Stomach (tissue), 9 donors: ENCODE data around the gene ELF1. TPM values are rescaled to one million over a fixed set of nuclear protein-coding genes. Genes with fewer than 3 reads are reported as not detected.

ENCODE experiments used
- DNase-seq, 2 donors: peaks; one replicate each; pipeline versions ENCODE4 v3.0.0 to v3.0.0-alpha.2; 2013 to 2019
- H3K27ac ChIP-seq, 5 donors: fragments of 200-600 bp in 4 of 5; sonication (generic) in 4 of 5; one replicate each; pipeline ENCODE4 v1.5.1; 2013 to 2019; ENCODE audit warnings: mild to moderate bottlenecking in 1 of 5, moderate library complexity in 1 of 5
- H3K27me3 ChIP-seq, 3 donors: fragments of 200-600 bp; sonication (generic); one replicate each; pipeline ENCODE4 v1.5.1; 2017 to 2019; ENCODE audit warnings: mixed run types in 1 of 3
- H3K36me3 ChIP-seq, 4 donors: fragments of 200-600 bp; sonication (generic); 1 replicate in 3 of 4; 2 replicates in 1 of 4; pipeline ENCODE4 v1.5.1; 2016 to 2019
- H3K4me1 ChIP-seq, 4 donors: fragments of 200-600 bp; sonication (generic); one replicate each; pipeline ENCODE4 v1.5.1; 2016 to 2019
- H3K4me3 ChIP-seq, 4 donors: fragments of 200-600 bp; sonication (generic) in 3 of 4; one replicate each; pipeline ENCODE4 v1.5.1; 2016 to 2019; ENCODE audit warnings: mild to moderate bottlenecking in 1 of 4
- H3K9me3 ChIP-seq, 4 donors: fragments of 200-600 bp; sonication (generic); one replicate each; pipeline ENCODE4 v1.5.1; 2016 to 2019
- CTCF ChIP-seq, 7 experiments: fragments of 450-650 bp in 4 of 7; fragments of 200-600 bp in 3 of 7; sonication (generic) in 3 of 7; IDR thresholded peaks; one replicate each; pipeline ENCODE4 v1.5.1; 2016 to 2019; ENCODE audit warnings: antibody characterized with exemption in 7 of 7, control low read depth in 2 of 7, mild to moderate bottlenecking in 1 of 7
- EP300 ChIP-seq: sonication (generic); formaldehyde crosslinking; IDR thresholded peaks from one replicate; pipeline ENCODE4 v1.6.1; 2017; ENCODE audit warnings: antibody characterized with exemption
- POLR2A ChIP-seq, 4 donors: fragments of 450-650 bp; IDR thresholded peaks; one replicate each; pipeline ENCODE4 v1.6.1; 2016; ENCODE audit warnings: antibody characterized with exemption in 4 of 4, control low read depth in 2 of 4, mild to moderate bottlenecking in 1 of 4, moderate library complexity in 1 of 4
- POLR2AphosphoS5 ChIP-seq, 3 donors: sonication (generic); formaldehyde crosslinking; IDR thresholded peaks; one replicate each; pipeline ENCODE4 v1.6.1; 2016; ENCODE audit warnings: antibody characterized with exemption in 3 of 3
- WGBS, 5 donors: extraction: QIAGEN DNeasy Blood & Tissue Kit in 3 of 5; methylation state at CpG; one replicate each; pipeline versions ENCODE4 v1.1.5 to v1.1.7; 2013 to 2018; 5-methylcytosine and 5-hydroxymethylcytosine counted together
- intact Hi-C: fragments of 100-400 bp; cut with DNase I; formaldehyde crosslinking; loops from one replicate; pipeline ENCODE4 v1.15.1; 2023; ENCODE audit warnings: low total_unique reads
- polyA plus RNA-seq, 3 donors: library from polyadenylated mRNA; stranded (reverse); fragments of 200-250 nt; gene quantifications; one replicate each; pipeline ENCODE4 v1.2.3, GENCODE V29; 2013
- total RNA-seq, 5 donors: library from RNA; depleted of rRNA; stranded (reverse); fragments of >200 nt; gene quantifications; one replicate each; pipeline versions ENCODE4 v1.1.0 to v1.2.3, GENCODE V29; 2014 to 2016
- donor health status: healthy with polysubstance abuse.
- donor health status: Bipolar disorder and iron deficiency.
- donor health status: healthy.

ELF1 gene
- total and polyA plus RNA-seq, 8 donors = 10.9 to 113 (median 36.2) TPM

DNA sequence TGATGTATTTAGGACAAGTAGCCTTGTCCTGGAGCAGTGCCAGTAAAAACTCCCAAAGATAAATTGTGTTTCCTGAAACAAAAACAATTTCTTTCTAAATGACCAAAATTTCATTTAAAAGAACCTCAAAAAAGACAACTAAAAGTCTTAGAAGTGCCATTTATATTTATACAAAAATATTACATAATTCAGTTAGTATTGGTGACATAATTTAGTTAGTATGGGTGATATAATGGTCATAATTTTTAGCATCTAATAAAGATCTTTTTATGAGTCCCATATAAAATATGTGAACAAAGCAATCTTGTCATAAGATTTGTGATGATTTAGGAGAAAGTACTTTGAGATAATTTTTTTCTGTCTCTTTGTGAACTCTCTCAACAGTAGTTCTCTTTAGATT, 76.0 kb downstream of the ELF1 start:
- intact Hi-C loops = no loop called here
- TF ChIP-seq EP300 (no peak), CTCF (IDR thresholded peaks at IDR 0.05) (no peak), POLR2A (IDR thresholded peaks at IDR 0.05) (no peak), POLR2AphosphoS5 (IDR thresholded peaks at IDR 0.05) (no peak)
- no peak for DNase-seq
- Histone ChIP-seq H3K27ac (no peak overlapping the region), H3K4me1 (peaks cover 0 to 5% (median 0%) of the 10 kb centered on the region in 4 donors), H3K27me3 (no peaks in the 10 kb centered on the region), H3K36me3 (peaks cover 22 to 100% (median 95%) of the 10 kb centered on the region in 4 donors), H3K4me3 (no peak overlapping the region), H3K9me3 (no peaks in the 10 kb centered on the region)

DNA sequence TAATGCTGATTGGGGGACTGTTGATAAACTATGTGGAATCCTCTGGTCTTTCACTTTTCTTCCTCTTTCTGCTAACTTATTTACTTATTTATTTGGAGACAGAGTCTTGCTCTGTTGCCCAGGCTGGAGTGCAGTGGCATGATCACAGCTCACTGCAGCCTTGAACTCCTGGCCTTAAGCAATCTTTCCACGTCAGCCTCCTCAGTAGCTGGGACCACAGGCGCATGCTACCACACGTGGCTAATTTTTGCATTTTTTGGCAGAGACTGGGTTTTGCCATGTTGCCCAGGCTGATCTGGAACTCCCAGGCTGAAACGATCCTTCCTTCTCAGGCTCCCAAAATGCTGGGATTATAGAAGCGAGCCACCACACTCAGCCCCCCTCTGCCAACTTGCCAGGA, 77.5 kb downstream of the ELF1 start:
- DNase-seq = no peak
- Histone ChIP-seq H3K27ac (no peak overlapping the region), H3K4me1 (peaks cover 0 to 17% (median 8%) of the 10 kb centered on the region in 4 donors), H3K4me3 (no peak overlapping the region), H3K36me3 (peaks cover 20 to 94% (median 89%) of the 10 kb centered on the region in 4 donors), H3K9me3 (no peaks in the 10 kb centered on the region), H3K27me3 (no peaks in the 10 kb centered on the region)
- WGBS, 5 donors = 81 to 96% (median 86%) methylated on average over 5 of the region's 5 CpGs
- no peak for TF ChIP-seq CTCF (IDR thresholded peaks at IDR 0.05)
- TF ChIP-seq POLR2AphosphoS5 (IDR thresholded peaks at IDR 0.05) = no peak
- intact Hi-C loops = no loop called here

GRCh38 chr13:40940841-40941240, 78.3 kb downstream of the ELF1 start:
- H3K36me3 ChIP-seq = peaks cover 20 to 92% (median 85%) of the 10 kb centered on the region in 4 donors
- intact Hi-C loops = no loop called here

DNA sequence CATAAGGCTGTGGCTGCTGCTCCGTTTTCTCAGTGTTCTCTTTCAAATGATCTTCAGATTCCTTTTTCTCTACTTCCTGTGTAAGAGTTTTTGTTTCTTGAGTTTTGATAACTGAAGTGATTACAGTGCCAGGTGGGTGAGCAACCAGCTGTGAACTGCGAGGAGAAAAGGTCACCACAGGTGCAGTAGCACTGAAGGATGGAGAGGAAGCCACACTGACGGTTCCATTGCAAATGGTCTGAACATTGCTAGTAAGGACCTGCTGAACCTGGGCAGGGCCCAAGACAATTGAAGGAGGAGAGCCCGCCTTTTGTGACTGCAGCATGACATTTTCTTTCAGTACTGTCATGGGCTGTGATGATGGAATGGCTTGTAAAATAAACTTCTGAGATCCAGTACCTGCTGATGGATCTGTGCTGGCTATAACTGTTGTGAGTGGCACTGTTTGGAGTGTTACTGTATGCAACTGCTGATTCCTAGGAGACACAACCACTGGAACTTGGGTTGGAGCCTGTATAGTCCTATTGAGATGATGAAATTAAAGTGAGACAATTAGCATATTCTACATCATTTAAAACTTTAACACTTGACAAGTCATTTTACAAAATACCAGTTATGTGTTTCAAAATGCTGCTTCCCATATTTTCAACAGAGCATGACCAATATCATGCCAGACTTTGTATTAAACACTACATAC, 85.5 kb downstream of the ELF1 start:
- Histone ChIP-seq H3K4me1 (peaks cover 0 to 23% (median 8%) of the 10 kb centered on the region in 4 donors), H3K27ac (no peak overlapping the region), H3K36me3 (peaks cover 18 to 89% (median 73%) of the 10 kb centered on the region in 4 donors), H3K4me3 (no peak overlapping the region), H3K9me3 (no peaks in the 10 kb centered on the region), H3K27me3 (no peaks in the 10 kb centered on the region)
- no peak for TF ChIP-seq EP300
- no peak for TF ChIP-seq POLR2A (IDR thresholded peaks at IDR 0.05)
- TF ChIP-seq POLR2AphosphoS5 (IDR thresholded peaks at IDR 0.05) = no peak
- no peak for TF ChIP-seq CTCF (IDR thresholded peaks at IDR 0.05)
- intact Hi-C loops = no loop called here
- WGBS, 5 donors = 73 to 90% (median 83%) methylated on average over 4 of the region's 4 CpGs
- DNase-seq = no peak

More at GRCh38 chr13:40940841-40941240, 78.3 kb downstream of the ELF1 start:
- no peak overlapping the region for H3K4me3 ChIP-seq
- no peak for DNase-seq
- H3K27ac ChIP-seq = no peak overlapping the region
- peaks cover 0 to 23% (median 8%) of the 10 kb centered on the region in 4 donors for H3K4me1 ChIP-seq
- H3K27me3 ChIP-seq = no peaks in the 10 kb centered on the region
- TF ChIP-seq EP300 (no peak), CTCF (IDR thresholded peaks at IDR 0.05) (no peak)
- H3K9me3 ChIP-seq = no peaks in the 10 kb centered on the region
- WGBS, 5 donors = 90 to 93% (median 92%) methylated on average over 6 of the region's 6 CpGs
